Measurements from ENCODE around the gene PADI2. TPM values are rescaled to one million over a fixed set of nuclear protein-coding genes. Genes with fewer than 3 reads are reported as not detected.

PADI2 gene
- total RNA-seq, 1 donor from 2014 or later, result 0.28 TPM

DNA sequence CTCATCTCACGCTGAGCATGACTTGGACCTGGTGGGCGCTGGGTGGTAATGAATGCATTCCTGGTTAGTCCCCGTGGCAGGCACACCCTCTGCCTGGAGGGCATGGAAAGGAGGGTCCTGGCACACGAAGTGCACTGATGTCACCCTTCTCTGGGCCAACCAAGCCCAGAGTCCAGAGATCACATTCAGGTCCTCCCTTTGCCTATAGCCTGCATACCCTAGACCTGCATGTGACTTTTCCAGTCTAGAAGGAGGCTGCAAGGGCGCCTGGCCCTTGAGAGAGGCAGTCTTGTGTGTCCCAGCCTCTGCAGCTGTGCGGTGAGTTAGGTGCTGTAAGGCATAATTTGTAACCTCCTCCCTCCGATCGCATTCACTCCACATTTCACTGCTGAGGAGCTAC, 22.1 kb downstream of the PADI2 start:
- Mint-ChIP-seq H3K36me3 (ENCODE audit: low read depth, unreplicated experiment) (no peaks in the 10 kb centered on the region), H3K27ac (ENCODE audit: unreplicated experiment) (no peak overlapping the region), H3K4me3 (ENCODE audit: unreplicated experiment) (no peak overlapping the region), H3K9me3 (ENCODE audit: unreplicated experiment) (no peaks in the 10 kb centered on the region), H3K27me3 (ENCODE audit: unreplicated experiment) (no peaks in the 10 kb centered on the region), H3K4me1 (ENCODE audit: unreplicated experiment) (peaks cover 2% of the 10 kb centered on the region)
- DNase-seq (ENCODE audit: low spot score), result no peak
- TF ChIP-seq, protein P1, sequence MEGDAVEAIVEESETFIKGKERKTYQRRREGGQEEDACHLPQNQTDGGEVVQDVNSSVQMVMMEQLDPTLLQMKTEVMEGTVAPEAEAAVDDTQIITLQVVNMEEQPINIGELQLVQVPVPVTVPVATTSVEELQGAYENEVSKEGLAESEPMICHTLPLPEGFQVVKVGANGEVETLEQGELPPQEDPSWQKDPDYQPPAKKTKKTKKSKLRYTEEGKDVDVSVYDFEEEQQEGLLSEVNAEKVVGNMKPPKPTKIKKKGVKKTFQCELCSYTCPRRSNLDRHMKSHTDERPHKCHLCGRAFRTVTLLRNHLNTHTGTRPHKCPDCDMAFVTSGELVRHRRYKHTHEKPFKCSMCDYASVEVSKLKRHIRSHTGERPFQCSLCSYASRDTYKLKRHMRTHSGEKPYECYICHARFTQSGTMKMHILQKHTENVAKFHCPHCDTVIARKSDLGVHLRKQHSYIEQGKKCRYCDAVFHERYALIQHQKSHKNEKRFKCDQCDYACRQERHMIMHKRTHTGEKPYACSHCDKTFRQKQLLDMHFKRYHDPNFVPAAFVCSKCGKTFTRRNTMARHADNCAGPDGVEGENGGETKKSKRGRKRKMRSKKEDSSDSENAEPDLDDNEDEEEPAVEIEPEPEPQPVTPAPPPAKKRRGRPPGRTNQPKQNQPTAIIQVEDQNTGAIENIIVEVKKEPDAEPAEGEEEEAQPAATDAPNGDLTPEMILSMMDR (IDR thresholded peaks at IDR 0.05; ENCODE audit: unreplicated experiment), result no peak

DNA sequence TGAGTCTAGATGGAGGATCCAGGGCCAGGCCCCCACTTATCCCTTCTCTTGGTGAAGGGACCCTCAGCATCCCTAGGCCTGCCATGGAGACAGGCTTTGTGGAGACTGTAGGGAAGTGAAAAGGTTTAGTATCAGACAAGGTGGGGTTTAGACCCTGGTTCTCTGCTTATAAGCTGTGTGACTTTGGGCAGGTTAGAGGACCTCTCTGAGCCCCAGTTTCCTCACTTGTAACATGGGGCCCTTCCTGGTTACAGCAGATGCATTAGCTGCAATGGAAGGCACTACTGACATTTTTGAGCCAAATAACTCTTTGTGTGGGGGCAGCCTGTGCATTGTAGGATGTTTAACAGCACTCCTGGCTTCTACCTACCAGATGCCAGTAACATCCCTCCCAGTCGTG, 22.7 kb downstream of the PADI2 start:
- no peak for DNase-seq (ENCODE audit: low spot score)
- TF ChIP-seq, protein P1 (IDR thresholded peaks at IDR 0.05; ENCODE audit: unreplicated experiment), result no peak
- H3K9me3 Mint-ChIP-seq (ENCODE audit: unreplicated experiment), result no peaks in the 10 kb centered on the region
- H3K27me3 Mint-ChIP-seq (ENCODE audit: unreplicated experiment), result peaks cover 1% of the 10 kb centered on the region
- H3K4me1 Mint-ChIP-seq (ENCODE audit: unreplicated experiment), result peaks cover 2% of the 10 kb centered on the region
- peaks cover 2% of the 10 kb centered on the region for H3K36me3 Mint-ChIP-seq (ENCODE audit: low read depth, unreplicated experiment)
- H3K27ac Mint-ChIP-seq (ENCODE audit: unreplicated experiment), result no peak overlapping the region
- no peak overlapping the region for H3K4me3 Mint-ChIP-seq (ENCODE audit: unreplicated experiment)

DNA sequence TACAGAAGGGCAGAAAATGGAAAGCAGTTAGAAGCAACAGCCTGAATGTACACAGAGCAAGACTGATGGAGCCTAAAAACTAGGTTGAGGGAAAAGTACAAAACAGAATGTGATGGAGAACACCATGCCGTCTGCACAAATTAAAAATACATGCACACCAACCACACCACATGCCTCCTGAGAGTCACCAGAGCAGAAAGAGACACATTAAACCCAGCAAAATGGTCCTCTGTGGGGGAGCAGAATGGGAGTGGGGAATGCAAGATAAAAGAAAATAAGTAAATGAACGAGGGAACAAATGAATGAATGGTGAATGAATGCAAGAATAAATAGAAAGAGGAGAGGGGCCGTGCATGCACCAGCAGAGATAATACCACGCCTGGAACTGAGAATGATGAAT, 24.1 kb downstream of the PADI2 start:
- H3K27ac Mint-ChIP-seq (ENCODE audit: unreplicated experiment), result no peak overlapping the region
- TF ChIP-seq, protein P1 (IDR thresholded peaks at IDR 0.05; ENCODE audit: unreplicated experiment), result no peak
- H3K36me3 Mint-ChIP-seq (ENCODE audit: low read depth, unreplicated experiment), result peaks cover 4% of the 10 kb centered on the region
- H3K27me3 Mint-ChIP-seq (ENCODE audit: unreplicated experiment), result peaks cover 1% of the 10 kb centered on the region
- no peak for DNase-seq (ENCODE audit: low spot score)
- H3K4me1 Mint-ChIP-seq (ENCODE audit: unreplicated experiment), result peaks cover 2% of the 10 kb centered on the region
- no peak overlapping the region for H3K4me3 Mint-ChIP-seq (ENCODE audit: unreplicated experiment)
- no peaks in the 10 kb centered on the region for H3K9me3 Mint-ChIP-seq (ENCODE audit: unreplicated experiment)

DNA sequence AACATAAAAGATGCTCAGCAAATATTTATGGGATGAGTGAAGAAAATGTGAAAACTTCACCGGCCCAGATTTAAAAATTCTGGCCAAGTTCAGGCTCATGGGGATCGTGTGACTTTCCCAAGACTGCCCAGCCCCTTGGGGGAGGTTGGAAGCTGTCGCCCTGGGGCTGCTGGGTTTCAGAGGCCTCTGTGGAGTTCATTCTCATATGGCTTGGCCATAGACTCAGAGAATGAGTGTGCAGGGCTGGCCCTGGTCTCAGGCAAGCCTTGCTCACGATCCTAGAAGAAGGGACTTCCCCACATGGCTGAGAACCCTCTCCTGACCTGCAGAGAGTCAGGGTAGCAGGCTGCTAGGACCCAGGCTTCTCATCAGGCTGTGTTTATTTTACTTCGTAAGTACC, 24.6 kb downstream of the PADI2 start:
- H3K27me3 Mint-ChIP-seq (ENCODE audit: unreplicated experiment), result peaks cover 1% of the 10 kb centered on the region
- DNase-seq (ENCODE audit: low spot score), result no peak
- peaks cover 4% of the 10 kb centered on the region for H3K36me3 Mint-ChIP-seq (ENCODE audit: low read depth, unreplicated experiment)
- H3K4me3 Mint-ChIP-seq (ENCODE audit: unreplicated experiment), result no peak overlapping the region
- peaks cover 2% of the 10 kb centered on the region for H3K4me1 Mint-ChIP-seq (ENCODE audit: unreplicated experiment)
- H3K9me3 Mint-ChIP-seq (ENCODE audit: unreplicated experiment), result no peaks in the 10 kb centered on the region
- H3K27ac Mint-ChIP-seq (ENCODE audit: unreplicated experiment), result no peak overlapping the region
- TF ChIP-seq, protein P1 (IDR thresholded peaks at IDR 0.05; ENCODE audit: unreplicated experiment), result no peak

DNA sequence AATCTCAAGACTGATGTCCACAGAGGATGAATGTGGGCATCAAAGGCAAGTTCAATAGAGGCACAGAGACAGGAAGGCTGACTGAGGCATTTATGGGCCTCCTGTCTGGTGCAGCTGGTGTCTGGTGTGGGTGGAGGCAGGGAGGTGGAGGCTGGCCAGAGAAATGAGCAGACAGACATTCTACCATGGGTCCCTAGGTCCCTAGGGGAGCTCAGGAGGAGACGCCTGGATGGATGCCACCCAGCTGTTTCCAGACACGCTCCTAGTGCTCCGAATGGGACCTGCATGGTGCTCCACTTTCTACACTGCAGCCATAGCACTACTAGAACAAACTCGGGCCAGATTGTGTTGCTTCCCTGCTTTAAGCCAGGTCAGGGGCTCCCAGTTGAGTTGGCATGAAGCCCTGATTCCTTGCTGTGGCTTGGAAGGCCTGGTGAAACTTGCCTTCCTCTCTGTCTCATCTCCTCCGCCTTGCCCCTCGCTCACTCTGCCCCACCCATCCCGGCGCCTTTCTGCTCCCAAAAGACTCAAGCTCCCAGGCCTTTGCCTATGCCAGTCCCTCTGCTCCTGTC, 25.3 kb downstream of the PADI2 start:
- no peak overlapping the region for H3K27ac Mint-ChIP-seq (ENCODE audit: unreplicated experiment)
- H3K9me3 Mint-ChIP-seq (ENCODE audit: unreplicated experiment), result no peaks in the 10 kb centered on the region

More for the DNA sequence above, 25.3 kb downstream of the PADI2 start:
- Mint-ChIP-seq H3K4me3 (ENCODE audit: unreplicated experiment) (no peak overlapping the region), H3K27me3 (ENCODE audit: unreplicated experiment) (peaks cover 1% of the 10 kb centered on the region), H3K36me3 (ENCODE audit: low read depth, unreplicated experiment) (peaks cover 4% of the 10 kb centered on the region), H3K4me1 (ENCODE audit: unreplicated experiment) (peaks cover 2% of the 10 kb centered on the region)
- DNase-seq (ENCODE audit: low spot score), result no peak
- TF ChIP-seq, protein P1 (IDR thresholded peaks at IDR 0.05; ENCODE audit: unreplicated experiment), result no peak
